Uterus (tissue), 2 donors: ENCODE data around the gene CCDC9.

Experiments used
- CTCF ChIP-seq, 4 experiments: fragments of 200-600 bp in 2 of 4; fragments of 450-650 bp in 2 of 4; sonication (generic) in 2 of 4; IDR thresholded peaks; one replicate each; pipeline ENCODE4 v1.5.1; 2016 to 2019; ENCODE audit warnings: antibody characterized with exemption in 4 of 4, mild to moderate bottlenecking in 2 of 4, moderate library complexity in 1 of 4
- POLR2A ChIP-seq, 2 donors: fragments of 450-650 bp; IDR thresholded peaks; one replicate each; pipeline ENCODE4 v1.6.1; 2016; ENCODE audit warnings: antibody characterized with exemption in 2 of 2, mild to moderate bottlenecking in 1 of 2, moderate library complexity in 1 of 2

GRCh38 chr19:47209319-47210179, 46.8 kb upstream of the CCDC9 start:
- TF ChIP-seq CTCF (IDR thresholded peaks at IDR 0.05) = no peak
- no peak for TF ChIP-seq POLR2A (IDR thresholded peaks at IDR 0.05)
